Fibroblast of skin of right biceps (primary cell): Measurements from ENCODE around the gene KCNC4.
A peak's percentile ranks its signal among the peaks of the same experiment; 100 is the strongest.

Experiments used
- DNase-seq: peaks from one replicate; pipeline ENCODE4 v3.0.0-alpha.2; 2013

Gene KCNC4

GRCh38 chr1:110234691-110235090 lies 24.6 kb downstream of the KCNC4 start:
- DNase-seq = peak; percentile 26

DNA sequence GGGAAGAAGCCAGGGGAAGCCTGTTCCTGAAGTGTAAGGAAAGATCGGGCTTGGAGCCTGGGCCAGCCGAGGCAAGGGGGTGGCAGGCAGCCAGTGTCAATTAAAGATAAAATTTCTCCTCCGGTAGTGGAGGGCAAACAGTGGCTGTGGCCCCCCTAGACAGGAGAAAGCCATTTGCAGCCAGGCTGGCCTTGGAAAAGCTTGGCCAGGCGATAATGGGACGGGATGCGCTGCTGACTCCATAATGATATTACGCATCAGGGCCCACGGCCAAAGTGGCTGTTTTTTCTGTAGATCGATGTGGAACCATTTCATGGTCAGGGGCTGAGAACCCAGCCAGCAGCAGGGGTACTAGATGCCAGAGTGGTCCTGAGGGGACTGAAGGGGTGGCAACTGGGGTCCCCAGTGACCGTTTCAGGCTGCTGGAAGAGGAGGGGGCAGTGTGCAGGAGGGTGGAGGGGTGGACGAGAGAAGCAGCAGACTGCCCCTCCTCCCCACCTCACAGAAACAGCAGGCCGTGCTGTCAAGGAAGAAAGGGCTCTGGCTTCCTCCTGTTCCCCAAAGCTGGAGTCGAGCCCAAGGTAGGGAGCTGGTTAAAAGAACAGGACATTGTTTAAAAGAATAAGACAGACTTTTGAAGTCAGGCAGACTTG lies 25.2 kb downstream of the KCNC4 start:
- DNase-seq = no peak

DNA sequence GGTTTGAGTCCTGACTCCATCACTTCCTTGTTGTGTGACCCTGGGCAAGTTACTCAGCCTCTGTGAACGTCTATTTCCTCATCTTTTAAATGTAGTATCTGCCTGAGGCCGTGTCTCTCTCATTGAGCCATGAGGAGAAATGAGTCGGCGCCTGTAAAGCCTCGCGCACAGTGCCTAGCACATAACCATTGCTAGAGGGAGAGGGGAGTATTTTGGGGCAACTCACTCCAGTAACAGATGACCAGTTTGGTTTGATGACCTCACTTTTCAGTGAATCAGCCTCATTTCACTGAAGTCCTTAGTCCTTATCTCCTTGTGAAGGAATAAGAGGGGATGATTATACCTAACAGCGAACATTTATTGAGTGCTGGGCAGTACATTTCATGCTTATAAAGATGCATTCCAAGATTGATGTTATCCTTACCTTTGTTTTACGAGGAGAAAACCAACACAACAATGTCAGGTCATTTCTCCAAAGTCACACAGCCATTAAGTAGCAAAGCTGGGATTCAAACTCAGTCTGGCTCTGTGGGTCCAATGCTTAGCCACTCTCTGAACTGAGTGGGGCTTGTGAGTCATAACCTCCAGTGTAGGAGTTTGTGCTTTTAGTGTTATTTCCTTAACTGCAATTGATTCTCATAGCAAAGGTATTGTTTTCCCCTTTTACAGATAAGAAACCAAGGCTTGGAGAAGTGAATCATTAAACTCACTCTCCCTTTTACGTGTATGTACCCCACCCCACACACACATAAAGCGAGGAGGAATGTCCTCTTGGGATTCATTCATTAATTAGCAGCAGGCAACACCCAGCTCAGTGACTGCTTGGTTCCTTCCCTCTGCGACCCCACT lies 25.9 kb downstream of the KCNC4 start:
- peak; percentile 81 for DNase-seq

GRCh38 chr1:110237386-110238152 lies 27.5 kb downstream of the KCNC4 start:
- no peak for DNase-seq

- peak; percentile 57 for DNase-seq
Observed at GRCh38 chr1:110239441-110240430, 29.6 kb downstream of the KCNC4 start.

DNA sequence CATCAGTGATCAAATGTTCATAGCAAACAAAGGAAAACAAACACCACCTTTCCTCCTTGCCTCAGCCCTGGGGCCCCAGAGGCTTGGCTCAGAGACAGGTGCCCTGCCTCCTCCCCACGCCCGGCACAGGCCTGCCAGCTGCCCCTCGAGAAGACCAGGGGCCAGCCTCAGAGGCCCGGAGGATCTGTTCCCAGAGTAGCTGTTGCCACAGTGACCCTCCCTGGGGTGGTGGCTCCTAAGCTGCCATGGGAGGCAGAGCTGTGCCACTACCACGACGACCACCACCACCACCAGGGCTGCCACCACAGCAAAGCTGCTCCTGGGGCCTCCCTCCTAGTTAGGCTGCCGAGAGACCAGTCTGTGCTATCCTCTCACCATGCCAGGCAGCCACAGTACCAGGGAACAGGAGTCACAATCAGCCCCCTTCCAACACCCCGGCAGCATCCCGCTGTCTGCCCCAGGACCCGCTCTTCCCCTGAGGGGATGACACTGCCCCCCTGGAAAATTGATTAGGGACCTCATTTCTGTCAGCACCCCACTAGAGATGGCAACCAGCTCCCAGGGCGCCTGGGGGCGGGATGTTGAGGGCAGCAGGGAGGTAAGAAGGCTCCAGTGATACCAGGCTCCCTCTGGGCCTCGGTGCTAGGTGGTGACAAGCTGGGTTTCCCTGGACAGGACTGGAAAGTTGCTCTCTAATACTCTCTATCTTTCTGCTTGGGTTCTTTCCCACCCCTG lies 30.5 kb downstream of the KCNC4 start:
- no peak for DNase-seq

DNA sequence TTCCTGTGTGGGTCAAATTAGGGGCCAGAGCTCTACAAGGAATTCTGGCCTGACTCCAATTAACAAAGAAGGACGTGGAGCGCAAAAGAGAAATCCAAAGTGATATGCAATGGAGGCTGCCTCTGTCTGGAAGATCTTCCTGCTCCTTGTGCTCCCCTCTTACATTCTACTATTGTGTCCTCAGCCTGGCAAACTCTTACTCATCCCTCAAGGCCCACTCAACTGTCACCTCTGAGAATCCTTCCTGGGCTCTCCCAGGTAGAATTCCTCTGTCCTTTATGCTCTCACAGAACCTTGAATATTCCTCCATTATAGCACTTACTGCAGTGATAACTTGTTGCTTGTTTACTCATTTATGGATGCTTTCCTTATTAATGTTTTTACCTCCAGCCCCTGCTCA lies 31.4 kb downstream of the KCNC4 start:
- no peak for DNase-seq

DNA sequence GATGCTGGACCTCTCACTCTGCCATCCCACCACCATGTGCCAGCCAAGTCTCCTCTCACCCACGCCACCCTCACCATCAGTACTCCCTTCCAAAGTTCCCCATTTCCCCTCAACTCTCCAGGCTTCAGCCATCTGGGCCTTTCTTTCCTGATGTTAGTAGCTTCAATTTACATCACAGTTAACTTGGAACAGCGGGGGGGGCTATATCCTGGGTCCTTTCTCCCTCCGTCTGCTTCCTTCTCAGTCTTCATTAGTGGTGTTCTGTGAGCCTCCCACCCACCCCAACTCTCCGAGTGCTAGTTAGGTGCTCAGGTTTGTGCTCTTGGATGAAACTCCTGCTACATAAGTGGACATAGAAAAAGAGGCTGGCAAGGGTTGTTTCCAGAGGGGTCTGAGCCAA lies 31.9 kb downstream of the KCNC4 start:
- DNase-seq = no peak

DNA sequence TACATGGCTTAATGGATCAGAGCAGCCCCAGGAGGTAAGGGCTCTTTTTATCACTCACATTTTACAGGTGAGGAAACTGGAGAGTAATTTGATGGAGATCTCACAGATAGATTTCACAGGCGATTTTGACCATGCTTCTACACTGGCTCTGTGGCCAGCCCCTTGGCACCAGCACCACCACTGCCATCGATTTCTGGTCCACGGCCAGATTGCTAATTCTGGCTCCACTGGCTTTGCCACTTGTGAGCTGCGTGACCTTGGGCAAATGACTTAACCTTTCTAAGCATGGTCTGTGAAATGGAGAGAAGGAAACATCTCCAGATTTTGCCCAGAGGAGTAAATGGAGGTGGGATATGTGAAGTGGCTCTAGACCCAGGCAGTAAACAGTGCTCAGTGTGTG lies 32.6 kb downstream of the KCNC4 start:
- no peak for DNase-seq

DNA sequence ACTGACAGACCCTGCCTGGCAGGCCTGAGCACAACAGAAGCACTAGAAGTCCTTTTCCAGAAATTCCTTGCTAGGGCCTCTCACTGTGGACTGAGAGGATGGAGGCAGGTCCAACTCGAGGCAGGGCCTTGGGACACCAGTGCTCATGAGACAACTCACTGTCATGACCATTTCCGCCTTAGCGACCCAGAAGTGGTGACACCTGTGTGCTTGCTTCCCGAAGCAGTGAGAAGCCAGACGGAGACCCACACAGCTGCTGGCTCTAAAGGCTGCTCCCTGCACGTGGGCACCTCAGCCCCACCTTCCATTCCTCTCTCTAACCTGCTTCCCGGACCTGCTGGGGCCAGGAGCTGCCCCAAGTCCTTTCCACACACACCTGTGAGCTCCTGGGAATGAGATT lies 33.0 kb downstream of the KCNC4 start:
- DNase-seq = no peak

DNA sequence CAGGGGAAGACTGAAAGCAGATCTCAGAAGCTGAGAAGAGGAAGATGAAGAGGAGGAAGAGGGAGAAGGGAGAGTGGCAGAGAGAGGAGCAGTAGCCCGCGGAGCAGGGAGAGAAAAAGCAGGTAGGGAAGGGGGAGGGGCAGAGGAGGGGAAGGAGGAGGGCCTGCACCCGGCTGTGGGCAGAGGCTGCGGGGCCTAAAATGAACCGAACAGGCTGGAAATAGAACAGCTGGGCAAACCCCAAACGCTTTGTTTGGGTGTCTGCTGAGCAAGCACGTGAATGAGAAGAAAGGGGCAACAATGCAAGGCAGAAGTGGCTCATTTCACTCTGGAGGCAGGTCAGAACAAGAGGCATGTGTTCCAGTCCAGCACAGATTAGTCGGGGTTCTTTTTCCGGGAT lies 33.5 kb downstream of the KCNC4 start:
- DNase-seq = no peak

DNA sequence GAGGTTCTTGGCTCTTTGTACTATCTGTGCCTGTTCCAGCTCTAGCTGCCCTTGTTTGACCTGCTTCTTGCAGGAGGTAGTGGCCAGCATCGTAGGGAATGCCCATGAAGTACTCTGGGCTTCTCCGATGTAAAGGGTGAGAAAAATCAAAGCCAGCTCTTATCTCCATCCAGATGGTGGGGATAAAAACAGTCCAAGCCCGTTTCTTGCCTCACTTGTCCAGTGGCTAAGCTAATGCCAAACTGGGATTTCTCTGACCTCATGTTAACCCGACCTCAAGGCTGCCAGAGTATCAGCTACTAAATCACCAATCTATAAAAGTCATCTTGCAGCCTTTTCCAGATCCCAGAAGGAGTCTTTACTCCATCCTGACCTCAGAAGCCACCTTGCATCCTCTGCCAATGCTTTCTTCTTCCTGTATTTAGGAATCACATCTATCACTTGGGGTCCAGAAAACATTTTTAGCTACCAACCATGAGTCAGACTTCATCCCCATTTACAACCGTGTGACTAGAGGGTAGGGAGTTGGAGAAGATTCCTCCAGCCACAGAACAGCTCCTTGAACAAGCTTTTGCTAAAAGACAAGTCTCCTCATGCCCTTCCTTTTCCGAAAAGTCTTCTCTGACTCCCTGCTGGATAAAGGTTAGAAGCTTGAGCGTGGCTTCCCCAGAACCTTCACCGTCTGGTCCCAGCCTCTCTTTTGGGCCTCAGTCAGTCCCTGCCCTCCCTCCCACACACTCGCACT lies 35.9 kb downstream of the KCNC4 start:
- no peak for DNase-seq

DNA sequence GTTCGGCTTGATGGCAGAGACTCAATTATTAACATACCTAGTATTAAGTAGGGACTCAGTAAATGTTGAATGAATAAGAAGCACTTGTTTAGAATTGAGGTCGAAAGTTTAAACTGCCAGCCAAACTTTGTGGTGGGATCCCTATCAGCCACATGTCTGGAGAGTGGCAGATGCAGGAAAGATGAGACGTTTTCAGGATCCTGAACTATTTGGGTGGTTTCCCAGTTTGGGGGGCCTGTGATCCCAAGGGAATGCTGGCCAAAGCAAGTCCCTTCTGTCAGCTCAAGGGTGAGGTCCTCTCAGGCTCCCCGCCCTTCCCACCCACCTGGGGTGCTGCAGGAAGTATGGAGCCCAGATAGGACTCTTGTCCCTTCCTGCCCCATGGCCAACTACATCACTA lies 38.6 kb downstream of the KCNC4 start:
- no peak for DNase-seq

DNA sequence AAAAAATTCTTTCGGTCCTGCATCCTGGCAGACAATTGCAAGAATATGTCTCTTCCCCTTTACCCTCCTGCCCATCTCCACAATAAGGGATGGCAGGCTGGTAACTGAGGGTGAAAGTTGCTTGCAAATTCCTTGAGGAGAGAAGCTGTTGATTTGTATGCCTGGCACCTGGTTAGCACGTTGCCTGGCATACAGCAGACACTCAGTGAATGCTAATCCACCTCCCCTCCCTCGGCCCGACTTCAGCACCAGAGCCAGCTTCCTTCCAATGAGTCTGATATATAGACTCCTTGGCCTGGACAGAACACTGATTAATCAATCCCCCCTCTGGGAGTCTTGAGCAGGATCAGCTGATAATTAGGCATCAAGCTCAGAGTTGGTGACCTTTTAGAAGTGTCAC lies 39.1 kb downstream of the KCNC4 start:
- no peak for DNase-seq

DNA sequence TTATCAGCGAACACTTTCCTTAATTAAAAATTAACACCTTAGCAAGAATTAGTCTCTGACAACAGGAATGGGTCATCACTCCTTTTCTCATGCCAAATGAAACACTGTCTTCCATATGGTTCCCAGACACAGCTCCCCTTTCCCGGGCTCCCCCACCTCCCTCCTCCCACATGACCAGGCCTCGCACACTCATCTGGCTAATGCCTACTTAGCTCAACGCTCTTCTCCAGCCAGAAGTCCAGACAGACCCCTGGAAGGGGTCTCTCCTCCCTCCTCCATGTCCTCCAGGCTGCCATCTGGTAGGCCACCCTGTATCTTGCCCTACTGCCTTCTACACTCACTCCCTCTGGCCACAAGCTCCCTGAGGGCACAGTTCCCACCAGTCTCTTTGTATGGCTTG lies 39.9 kb downstream of the KCNC4 start:
- DNase-seq = no peak

- DNase-seq = no peak
Observed at GRCh38 chr1:110250749-110251148, 40.6 kb downstream of the KCNC4 start.

DNA sequence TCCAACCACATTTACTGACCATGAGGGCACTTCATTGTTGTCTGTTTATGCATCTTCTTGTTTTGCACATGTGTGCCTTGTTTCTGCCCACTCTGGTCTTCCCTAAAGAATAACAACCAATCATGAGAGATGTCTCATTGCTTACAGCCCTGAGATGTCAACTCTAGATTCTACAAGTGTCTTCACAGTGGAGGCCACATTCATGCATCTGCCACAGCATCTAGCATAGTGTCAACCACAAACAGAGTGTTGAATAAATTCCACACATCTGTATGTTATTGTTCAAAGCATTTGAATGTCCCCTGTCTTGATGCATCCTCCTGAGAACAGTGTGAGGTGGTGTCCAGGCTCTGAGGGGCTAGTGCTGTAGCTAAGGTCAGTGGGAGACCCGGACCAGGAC lies 43.1 kb downstream of the KCNC4 start:
- no peak for DNase-seq

DNA sequence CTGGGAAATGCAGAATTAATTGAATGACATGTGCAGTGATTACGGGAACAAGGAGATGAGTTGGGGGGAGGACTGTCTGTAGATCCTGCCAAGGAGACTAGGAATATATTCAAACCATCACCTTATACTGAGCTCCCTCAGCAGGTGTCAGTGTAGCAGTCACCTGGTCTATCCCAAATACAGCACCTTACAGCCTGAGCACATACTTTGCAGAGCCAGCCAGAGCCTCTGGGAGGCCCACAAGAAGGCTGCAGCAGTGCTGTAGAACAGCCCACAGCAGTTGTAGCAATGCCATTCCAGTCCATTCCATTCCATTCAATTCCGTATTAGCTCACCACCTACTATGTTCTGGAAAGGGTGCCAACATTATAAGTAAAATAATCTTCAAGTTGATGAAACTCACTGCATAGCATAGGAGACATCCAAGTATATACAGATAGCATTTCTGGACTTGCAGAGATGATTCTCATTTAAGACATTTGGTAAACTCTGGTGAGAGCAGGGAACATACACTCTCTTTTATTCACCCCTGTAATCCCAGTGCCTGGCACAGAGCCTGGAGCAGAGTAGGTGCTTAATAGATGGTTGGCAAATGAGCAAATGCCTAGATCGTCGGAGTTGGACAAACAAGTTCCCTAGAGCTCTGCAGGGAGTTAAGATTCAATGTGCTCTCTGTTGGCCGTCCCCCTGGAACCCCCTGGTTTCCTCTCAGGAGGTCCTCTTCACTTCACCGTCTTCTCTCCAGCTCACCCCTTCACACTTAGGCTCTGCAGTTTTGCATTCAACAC lies 44.7 kb downstream of the KCNC4 start:
- no peak for DNase-seq

DNA sequence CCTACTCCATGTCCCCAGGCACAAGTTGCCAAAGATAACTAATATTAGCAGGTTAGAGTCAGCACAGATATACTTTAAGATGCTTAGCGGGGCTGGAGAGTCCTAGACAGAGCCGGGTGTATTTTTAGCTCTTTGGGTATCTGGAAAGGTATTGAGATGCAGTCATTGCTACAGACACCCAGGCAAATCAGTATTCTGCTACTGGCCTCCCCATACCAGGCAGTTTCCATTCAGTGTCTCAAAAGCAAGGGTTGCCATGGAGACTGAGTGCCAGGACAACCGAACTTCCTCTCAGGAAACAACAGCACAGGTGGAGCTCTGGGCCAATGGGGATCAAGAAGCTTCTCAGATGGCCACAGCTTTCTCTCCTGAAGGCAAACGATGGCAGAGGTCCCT lies 45.3 kb downstream of the KCNC4 start:
- no peak for DNase-seq

DNA sequence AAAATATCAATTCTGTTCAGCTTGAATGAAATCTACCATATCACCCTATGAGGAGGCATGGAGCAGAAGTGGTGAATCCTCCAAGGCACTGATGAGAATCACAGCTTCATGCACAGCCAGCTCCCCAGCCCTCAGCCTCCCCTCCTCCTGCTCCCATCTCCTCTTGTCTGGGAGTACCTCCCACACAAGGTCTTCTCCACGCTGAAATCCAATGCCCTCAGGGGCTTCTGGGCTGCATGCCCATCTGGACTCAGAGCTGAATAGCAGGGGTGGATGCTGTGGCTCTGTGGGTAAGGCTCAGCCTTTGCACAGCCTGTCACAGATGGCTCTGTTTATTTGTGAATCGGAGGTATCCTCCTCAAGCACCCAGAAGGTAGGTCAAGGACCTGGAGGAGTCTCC lies 48.6 kb downstream of the KCNC4 start:
- DNase-seq = no peak
